ENCODE data around the gene KLHDC7B.

KLHDC7B gene

GRCh38 chr22:50547263-50547985 lies 1.7 kb downstream of the KLHDC7B start:
- DNase-seq (ENCODE audit: low read depth in 1 of 2, low spot score in 1 of 2), result no peak

GRCh38 chr22:50548040-50548920 lies 2.6 kb downstream of the KLHDC7B start:
- DNase-seq (ENCODE audit: low read depth in 1 of 2, low spot score in 1 of 2), result peak in 1 of 2 donors; percentile 42

GRCh38 chr22:50548921-50549790 lies 3.5 kb downstream of the KLHDC7B start:
- no peak for DNase-seq (ENCODE audit: low read depth in 1 of 2, low spot score in 1 of 2)

GRCh38 chr22:50550395-50550794 lies 4.7 kb downstream of the KLHDC7B start:
- DNase-seq (ENCODE audit: low read depth in 1 of 2, low spot score in 1 of 2), result no peak

GRCh38 chr22:50551160-50551752 lies 5.6 kb downstream of the KLHDC7B start:
- DNase-seq (ENCODE audit: low read depth in 1 of 2, low spot score in 1 of 2), result no peak

GRCh38 chr22:50553310-50553709 lies 7.6 kb downstream of the KLHDC7B start:
- DNase-seq (ENCODE audit: low read depth in 1 of 2, low spot score in 1 of 2), result no peak

GRCh38 chr22:50556703-50557102 lies 11.0 kb downstream of the KLHDC7B start:
- DNase-seq (ENCODE audit: low read depth in 1 of 2, low spot score in 1 of 2), result no peak

GRCh38 chr22:50560034-50560433 lies 14.3 kb downstream of the KLHDC7B start:
- no peak for DNase-seq (ENCODE audit: low read depth in 1 of 2, low spot score in 1 of 2)

- no peak for DNase-seq (ENCODE audit: low read depth in 1 of 2, low spot score in 1 of 2)
These were observed 16.0 kb downstream of the KLHDC7B start for GRCh38 chr22:50561401-50562358.

- peak; percentile 94 to 96 for DNase-seq (ENCODE audit: low read depth in 1 of 2, low spot score in 1 of 2)
These were observed 17.1 kb downstream of the KLHDC7B start, which contains the start of gene SYCE3 for GRCh38 chr22:50562523-50563412. SYCE3 (minus strand) TSS chr22:50562919; CDS start chr22:50556405, 6,514 bp downstream.

- no peak for DNase-seq (ENCODE audit: low read depth in 1 of 2, low spot score in 1 of 2)
These were observed 17.9 kb downstream of the KLHDC7B start for GRCh38 chr22:50563413-50564160.

GRCh38 chr22:50564289-50564688 lies 18.6 kb downstream of the KLHDC7B start:
- DNase-seq (ENCODE audit: low read depth in 1 of 2, low spot score in 1 of 2), result no peak

GRCh38 chr22:50567721-50568252 lies 22.1 kb downstream of the KLHDC7B start:
- no peak for DNase-seq (ENCODE audit: low read depth in 1 of 2, low spot score in 1 of 2)

- no peak for DNase-seq (ENCODE audit: low read depth in 1 of 2, low spot score in 1 of 2)
These were observed 22.9 kb downstream of the KLHDC7B start for GRCh38 chr22:50568626-50569025.

- DNase-seq (ENCODE audit: low read depth in 1 of 2, low spot score in 1 of 2), result no peak
These were observed 23.4 kb downstream of the KLHDC7B start for GRCh38 chr22:50569041-50569459.

GRCh38 chr22:50569896-50570535 lies 24.3 kb downstream of the KLHDC7B start:
- no peak for DNase-seq (ENCODE audit: low read depth in 1 of 2, low spot score in 1 of 2)

GRCh38 chr22:50570861-50571260 lies 25.2 kb downstream of the KLHDC7B start:
- DNase-seq (ENCODE audit: low read depth in 1 of 2, low spot score in 1 of 2), result no peak
